Adrenal gland (tissue), 12 donors: ENCODE results near the gene MAGI2. TPM values are rescaled to one million over a fixed set of nuclear protein-coding genes. Genes with fewer than 3 reads are reported as not detected.

Experiments used
- DNase-seq, 7 donors: peaks; one replicate each; pipeline ENCODE4 v3.0.0-alpha.2; 2019 to 2020
- H3K27ac ChIP-seq, 5 donors: fragments of 200-600 bp; sonication (generic) in 4 of 5; 1 replicate in 3 of 5; 2 replicates in 2 of 5; pipeline versions ENCODE4 v1.5.1 to v1.8.0; 2016 to 2020; ENCODE audit warnings: mild to moderate bottlenecking in 1 of 5
- H3K27me3 ChIP-seq: fragments of 200-600 bp; 2 replicates; pipeline ENCODE4 v1.8.0; 2021
- H3K36me3 ChIP-seq, 2 donors: fragments of 200-600 bp; replicated peaks in 1 of 2; 1 replicate in 1 of 2; 2 replicates in 1 of 2; pipeline versions ENCODE4 v1.5.1 to v1.8.0; 2018 to 2022
- H3K4me1 ChIP-seq, 2 donors: fragments of 200-600 bp; replicated peaks in 1 of 2; 1 replicate in 1 of 2; 2 replicates in 1 of 2; pipeline versions ENCODE4 v1.5.1 to v1.8.0; 2018 to 2021
- H3K4me3 ChIP-seq, 4 donors: fragments of 200-600 bp; sonication (generic) in 3 of 4; one replicate each; pipeline ENCODE4 v1.5.1; 2016 to 2018
- H3K9me3 ChIP-seq, 3 donors: fragments of 200-600 bp; sonication (generic) in 1 of 3; replicated peaks in 1 of 3; 1 replicate in 2 of 3; 2 replicates in 1 of 3; pipeline versions ENCODE4 v1.5.1 to v1.8.0; 2016 to 2021
- CTCF ChIP-seq, 6 experiments: fragments of 450-650 bp in 4 of 6; fragments of 200-600 bp in 2 of 6; sonication (generic) in 1 of 6; IDR thresholded peaks; 1 replicate in 5 of 6; 2 replicates in 1 of 6; pipeline versions ENCODE4 v1.5.1 to v1.8.0; 2016 to 2021; ENCODE audit warnings: antibody characterized with exemption in 6 of 6, mild to moderate bottlenecking in 2 of 6, moderate library complexity in 1 of 6
- POLR2A ChIP-seq, 2 donors: fragments of 450-650 bp; IDR thresholded peaks; one replicate each; pipeline ENCODE4 v1.6.1; 2017; ENCODE audit warnings: antibody characterized with exemption in 2 of 2, mild to moderate bottlenecking in 2 of 2, moderate library complexity in 1 of 2
- WGBS, 4 donors: extraction: QIAGEN DNeasy Blood & Tissue Kit in 2 of 4; methylation state at CpG; one replicate each; pipeline versions ENCODE4 v1.1.5 to v1.1.7; 2013 to 2017; 5-methylcytosine and 5-hydroxymethylcytosine counted together
- intact Hi-C, 2 donors: fragments of 100-400 bp; cut with DNase I; formaldehyde crosslinking; loops; one replicate each; pipeline versions ENCODE4 v1.14.1 to v1.15.0; 2022 to 2023
- polyA plus RNA-seq, 3 donors: library from polyadenylated mRNA; stranded (reverse); fragments of 200-250 nt in 2 of 3; fragments of 350-450 nt in 1 of 3; fragmentation: Illumina TruSeq in 1 of 3; extraction: RNeasy Lipid Tissue Mini Kit (QIAGEN cat#74804) in 1 of 3; gene quantifications; one replicate each; pipeline ENCODE4 v1.2.3, GENCODE V29; 2013 to 2014
- total RNA-seq, 9 donors: library from RNA; depleted of rRNA in 4 of 9; stranded (reverse); fragments of >200 nt in 4 of 9; fragments of 120-200 nt in 1 of 9; fragmentation: NEBNext Ultra II Directional in 1 of 9; extraction: Animal tissue kit (Norgen Biotek cat#: 25700) in 1 of 9; gene quantifications; one replicate each; pipeline versions ENCODE4 v1.1.0 to v1.2.4, GENCODE V29; 2013 to 2023
- donor health status: healthy with polysubstance abuse.
- donor health status: Bipolar disorder and iron deficiency.
- donor health status: DM: yes; HTN: yes; CAD: no.
- donor health status: DM: no; HTN: no; CAD: no.
- donor health status: DM: no; HTN: no; CAD: no.
- donor health status: DM: yes; HTN: yes; CAD: no.

Gene MAGI2
- total and polyA plus RNA-seq, 12 donors = 3.2 to 37.1 (median 17.1) TPM

- Histone ChIP-seq H3K4me1 (peaks cover 0 to 10% of the 10 kb centered on the region in 2 donors), H3K27me3 (no peaks in the 10 kb centered on the region), H3K27ac (no peak overlapping the region), H3K36me3 (no peaks in the 10 kb centered on the region), H3K4me3 (no peak overlapping the region), H3K9me3 (no peaks in the 10 kb centered on the region)
- TF ChIP-seq POLR2A (IDR thresholded peaks at IDR 0.05) (no peak), CTCF (IDR thresholded peaks at IDR 0.05) (no peak)
- DNase-seq = no peak
- 83 to 95% (median 90%) methylated on average over 10 to 11 of the region's 11 CpGs for WGBS, 4 donors
- intact Hi-C loops = no loop called here
These were observed 1318.7 kb downstream of the MAGI2 start for GRCh38 chr7:78134774-78135173.

DNA sequence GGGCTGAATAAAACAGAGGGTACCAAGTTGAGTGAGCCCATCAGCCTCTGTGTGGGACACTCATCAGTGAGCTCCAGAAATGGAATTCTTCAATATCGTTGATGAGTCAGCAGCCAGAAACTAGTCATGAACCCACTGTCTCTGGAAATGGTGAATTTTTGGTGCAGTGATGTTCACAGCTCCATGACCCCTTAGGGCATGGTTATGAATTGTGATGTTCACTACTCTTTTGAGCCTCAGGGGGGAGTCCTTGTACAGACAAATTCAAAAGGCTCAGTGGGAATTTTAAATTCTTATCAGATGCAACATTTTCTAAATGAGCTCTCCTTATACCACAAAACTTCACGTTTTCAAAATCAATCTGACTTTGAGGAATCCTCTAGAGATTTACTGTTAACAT, 1319.2 kb downstream of the MAGI2 start:
- intact Hi-C loops = no loop called here
- WGBS, 4 donors = 29 to 46% (median 44%) methylated on average over 2 of the region's 2 CpGs
- peak in 4 of 7 donors; percentile 18 to 33 (median 24) for DNase-seq
- H3K36me3 ChIP-seq = no peaks in the 10 kb centered on the region
- no peaks in the 10 kb centered on the region for H3K27me3 ChIP-seq
- TF ChIP-seq CTCF (IDR thresholded peaks at IDR 0.05) (peak; percentile 26 to 67 (median 62)), POLR2A (IDR thresholded peaks at IDR 0.05) (no peak)
- no peak overlapping the region for H3K4me3 ChIP-seq
- H3K27ac ChIP-seq = no peak overlapping the region
- no peaks in the 10 kb centered on the region for H3K9me3 ChIP-seq
- peaks cover 0 to 5% of the 10 kb centered on the region in 2 donors for H3K4me1 ChIP-seq

GRCh38 chr7:78130446-78131215, 1322.8 kb downstream of the MAGI2 start:
- no peaks in the 10 kb centered on the region for H3K27me3 ChIP-seq
- TF ChIP-seq CTCF (IDR thresholded peaks at IDR 0.05) (no peak), POLR2A (IDR thresholded peaks at IDR 0.05) (no peak)
- intact Hi-C loops = no loop called here

GRCh38 chr7:78129865-78130264, 1323.6 kb downstream of the MAGI2 start:
- TF ChIP-seq POLR2A (IDR thresholded peaks at IDR 0.05) (no peak), CTCF (IDR thresholded peaks at IDR 0.05) (no peak)
- no peaks in the 10 kb centered on the region for H3K36me3 ChIP-seq
- intact Hi-C loops = no loop called here
- WGBS, 4 donors = 88 to 100% (median 90%) methylated on average over 4 of the region's 4 CpGs
- H3K27me3 ChIP-seq = no peaks in the 10 kb centered on the region
- DNase-seq = no peak
- no peaks in the 10 kb centered on the region for H3K9me3 ChIP-seq
- no peak overlapping the region for H3K4me3 ChIP-seq
- no peaks in the 10 kb centered on the region for H3K4me1 ChIP-seq
- no peak overlapping the region for H3K27ac ChIP-seq

More at GRCh38 chr7:78130446-78131215, 1322.8 kb downstream of the MAGI2 start:
- no peak overlapping the region for H3K27ac ChIP-seq
- 63 to 82% (median 70%) methylated on average over 5 of the region's 5 CpGs for WGBS, 4 donors
- no peak for DNase-seq
- H3K4me1 ChIP-seq = no peaks in the 10 kb centered on the region
- H3K4me3 ChIP-seq = no peak overlapping the region
- H3K36me3 ChIP-seq = no peaks in the 10 kb centered on the region
- H3K9me3 ChIP-seq = no peaks in the 10 kb centered on the region
